HG03521 (cell line): ENCODE measurements around the gene CCDC178.
"Not testable (repeated sequence)": the region's sequence is repeated elsewhere in the genome, so short reads cannot be mapped to it uniquely, and the experiment has no call there.

Experiments
- ATAC-seq: cut with Tn5 transposase; IDR thresholded peaks from one replicate; pipeline ENCODE4 v1.9.1; 2021; ENCODE audit warnings: mild to moderate bottlenecking, moderate library complexity; ENCODE audit not compliant: unreplicated experiment

CCDC178 gene

DNA sequence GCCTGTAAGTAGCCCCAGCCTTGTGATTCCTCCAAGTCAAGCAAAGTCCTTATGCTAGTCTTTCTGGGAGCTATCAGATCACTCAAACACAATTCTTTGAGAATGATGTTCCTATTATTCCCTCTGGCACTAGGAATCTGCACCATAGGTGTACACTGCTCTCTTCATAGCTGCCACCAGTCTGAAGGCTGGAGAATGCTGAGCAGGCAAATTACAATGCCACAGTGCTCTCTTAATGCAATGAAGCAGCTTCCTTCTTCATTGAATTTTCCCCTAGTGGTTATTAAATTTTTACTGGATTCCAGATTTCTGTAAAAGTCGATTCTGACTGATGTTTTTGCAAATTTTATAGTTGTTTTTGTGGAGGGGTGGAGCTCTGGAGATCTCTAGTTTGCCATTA lies 84.8 kb downstream of the CCDC178 start:
- ATAC-seq, result no peak

DNA sequence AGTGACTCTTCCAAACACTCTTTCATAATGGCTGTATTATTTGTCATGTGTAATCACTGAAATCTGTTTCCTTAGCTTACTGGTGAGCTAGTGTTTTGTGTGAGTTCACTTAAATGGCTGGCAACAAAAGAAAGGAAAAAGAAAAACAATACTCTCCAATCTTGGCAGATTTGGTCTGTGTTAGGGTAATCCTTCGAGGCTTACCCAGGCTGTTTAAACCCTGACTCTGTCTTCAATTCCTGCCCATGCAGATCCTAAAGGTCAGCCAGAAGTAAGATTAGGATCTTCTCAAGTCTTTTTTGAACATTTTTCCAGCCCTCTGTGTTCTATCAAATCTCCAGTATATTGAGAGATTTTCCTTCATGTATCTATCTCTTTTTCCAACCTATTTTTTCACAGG lies 85.3 kb downstream of the CCDC178 start:
- no peak for ATAC-seq

DNA sequence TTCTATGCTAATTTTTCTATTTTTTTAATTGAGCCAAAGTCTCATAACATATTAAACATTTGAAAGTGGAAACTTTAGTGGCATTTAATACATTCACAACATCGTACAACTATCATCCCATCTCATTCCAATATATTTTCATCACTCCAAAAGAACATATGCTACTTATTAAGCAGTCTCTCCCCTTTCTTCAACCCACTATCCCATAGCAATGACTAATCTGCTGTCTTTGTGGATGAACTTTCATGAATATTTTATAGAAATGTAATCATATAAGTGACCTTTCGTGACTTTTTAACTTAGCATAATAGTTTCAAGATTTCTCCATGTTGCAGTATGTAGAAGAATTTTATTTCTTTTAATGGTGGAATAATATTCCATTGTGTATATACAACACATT lies 90.3 kb downstream of the CCDC178 start:
- no peak for ATAC-seq

DNA sequence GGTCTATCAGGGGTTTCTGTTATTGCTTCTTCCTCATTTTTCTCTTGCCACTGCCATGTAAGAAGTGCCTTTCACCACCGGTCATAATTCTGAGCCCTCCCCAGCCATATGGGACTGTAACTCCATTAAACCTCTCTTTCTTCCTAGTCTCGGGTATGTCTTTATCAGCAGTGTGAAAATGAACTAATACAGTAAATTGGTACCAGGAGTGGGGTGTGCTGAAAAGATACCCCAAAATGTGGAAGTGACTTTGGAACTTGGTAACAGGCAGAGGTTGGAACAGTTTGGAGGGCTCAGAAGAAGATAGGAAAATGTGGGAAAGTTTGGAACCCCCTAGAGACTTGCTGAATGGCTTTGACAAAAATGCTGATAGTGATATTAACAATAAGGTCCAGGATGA lies 100.8 kb downstream of the CCDC178 start:
- not testable (repeated sequence) for ATAC-seq

DNA sequence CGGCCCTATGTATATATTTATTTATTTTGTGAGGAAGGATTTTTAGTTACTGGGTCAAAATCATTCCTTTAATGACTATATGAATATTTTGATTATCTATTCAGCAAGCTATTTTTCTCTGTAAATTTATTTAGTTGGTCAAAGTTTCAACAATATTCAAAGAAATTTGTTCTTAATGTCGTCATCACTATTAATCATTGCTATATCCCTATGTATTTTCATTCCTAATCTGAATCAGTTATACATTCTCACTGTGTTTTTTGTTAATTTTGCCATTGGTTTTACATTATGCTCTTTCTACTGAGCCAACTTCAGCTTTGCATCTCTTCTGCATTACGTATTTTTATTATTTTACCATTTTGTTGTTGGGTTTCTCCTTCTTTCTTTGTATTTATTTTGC lies 105.7 kb downstream of the CCDC178 start:
- no peak for ATAC-seq

DNA sequence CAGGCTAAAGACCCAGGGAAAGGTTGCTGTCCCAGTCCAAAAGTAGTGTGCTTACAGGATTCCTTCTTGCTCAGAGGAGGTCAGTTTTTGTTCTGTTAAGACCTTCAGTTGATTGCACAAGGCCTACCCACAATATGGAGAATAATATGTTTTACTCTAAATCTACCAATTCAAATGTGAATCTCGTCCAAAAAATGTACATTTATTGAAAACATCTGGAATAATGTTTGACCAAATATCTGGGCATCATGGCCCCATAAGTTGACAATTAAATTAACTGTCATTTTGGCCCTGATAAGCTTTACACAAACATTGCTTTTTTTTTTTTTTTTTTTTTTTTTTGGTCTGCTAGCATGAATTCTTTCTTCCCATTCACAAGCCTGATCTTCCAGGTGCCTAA lies 109.8 kb downstream of the CCDC178 start:
- no peak for ATAC-seq

DNA sequence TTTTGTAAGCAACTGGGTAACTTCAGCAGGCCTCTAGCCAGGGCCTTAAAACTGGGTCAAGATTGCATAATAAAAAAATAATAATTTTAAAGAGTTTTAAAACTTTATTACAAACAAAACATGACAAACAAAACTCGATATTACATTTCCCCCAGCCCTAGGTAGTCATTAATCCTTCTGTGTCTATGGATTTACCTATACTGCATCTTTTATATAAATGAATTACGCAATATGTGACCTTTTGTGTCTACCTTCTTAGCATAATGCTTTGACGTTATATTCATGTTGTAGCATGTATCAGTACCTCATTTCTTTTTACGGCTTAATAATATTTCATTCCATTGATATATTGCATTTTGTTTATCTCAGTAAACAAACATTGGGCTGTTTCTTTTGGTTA lies 113.5 kb downstream of the CCDC178 start:
- no peak for ATAC-seq

DNA sequence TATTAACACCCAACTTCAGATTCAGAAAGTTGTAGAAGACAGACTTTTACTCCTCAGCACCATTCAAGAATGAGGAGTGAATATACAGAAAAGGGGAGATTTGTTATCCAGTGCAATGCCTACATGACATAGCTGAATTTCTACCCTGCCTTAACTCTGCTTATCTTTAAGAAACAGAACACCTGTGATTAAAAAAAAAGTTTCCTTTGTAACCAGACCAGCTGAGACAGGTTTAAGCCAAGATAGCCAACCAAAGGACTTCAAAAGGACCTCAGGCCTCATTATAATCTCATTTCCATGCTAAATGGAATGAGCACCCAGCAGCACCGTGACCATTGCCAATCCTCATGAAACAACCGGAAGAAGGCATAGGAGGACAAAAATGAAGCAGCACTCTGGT lies 122.9 kb downstream of the CCDC178 start:
- ATAC-seq, result no peak

DNA sequence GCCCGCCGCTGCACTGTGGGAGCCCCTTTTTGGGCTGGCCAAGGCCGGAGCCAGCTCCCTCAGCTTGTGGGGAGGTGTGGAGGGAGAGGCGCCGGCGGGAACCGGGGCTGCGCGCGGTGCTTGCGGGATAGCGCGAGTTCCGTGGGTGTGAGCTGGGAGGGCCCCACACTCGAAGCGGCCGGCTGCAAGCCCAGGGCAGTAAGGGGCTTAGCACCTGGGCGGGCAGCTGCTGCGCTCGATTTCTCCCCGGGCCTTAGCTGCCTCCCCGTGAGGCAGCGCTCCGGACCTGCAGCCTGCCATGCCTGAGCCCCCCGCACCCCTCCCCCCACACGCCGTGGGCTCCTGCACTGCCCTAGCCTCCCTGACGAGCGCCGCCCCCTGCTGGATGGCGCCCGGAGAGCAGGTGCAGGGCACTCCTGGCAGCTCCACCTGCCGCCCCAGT lies 124.4 kb downstream of the CCDC178 start:
- no peak for ATAC-seq

DNA sequence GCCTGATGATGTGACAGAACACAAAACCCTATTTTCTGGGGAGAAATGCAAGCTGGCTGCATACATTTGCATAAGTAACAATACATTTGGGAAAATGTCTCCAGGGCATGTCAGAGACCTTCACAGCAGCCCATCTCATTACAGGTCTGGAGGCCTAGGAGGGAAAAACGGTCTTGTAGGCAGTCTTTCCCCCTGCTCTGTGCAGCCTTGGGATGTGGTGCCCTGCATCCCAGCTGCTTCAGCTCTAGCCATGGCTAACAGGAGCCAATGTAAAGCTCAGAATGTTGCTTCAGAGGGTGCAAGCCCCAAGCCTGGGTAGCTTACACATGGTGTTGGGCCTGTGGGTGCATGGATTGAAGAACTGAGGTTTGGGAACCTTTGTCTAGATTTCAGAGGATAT lies 133.0 kb downstream of the CCDC178 start:
- ATAC-seq, result no peak

DNA sequence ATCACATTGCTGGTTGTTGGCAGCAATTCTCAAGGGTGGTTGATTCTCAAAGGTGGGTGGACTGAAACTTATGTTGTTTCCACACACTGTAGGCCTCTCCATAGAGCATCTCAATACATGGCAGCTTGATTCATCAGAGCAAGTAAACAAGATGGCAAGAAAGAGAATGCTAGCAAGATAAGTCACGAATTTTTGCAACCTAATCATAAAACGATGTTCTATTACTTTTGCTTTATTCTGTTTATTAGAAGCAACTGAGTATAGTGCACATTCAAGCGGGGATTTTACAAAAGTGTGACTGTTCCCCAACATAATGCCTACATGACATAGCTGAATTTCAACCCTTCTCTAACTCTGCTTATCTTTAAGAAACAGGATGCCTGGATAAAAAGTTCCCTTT lies 136.2 kb downstream of the CCDC178 start:
- ATAC-seq, result no peak

DNA sequence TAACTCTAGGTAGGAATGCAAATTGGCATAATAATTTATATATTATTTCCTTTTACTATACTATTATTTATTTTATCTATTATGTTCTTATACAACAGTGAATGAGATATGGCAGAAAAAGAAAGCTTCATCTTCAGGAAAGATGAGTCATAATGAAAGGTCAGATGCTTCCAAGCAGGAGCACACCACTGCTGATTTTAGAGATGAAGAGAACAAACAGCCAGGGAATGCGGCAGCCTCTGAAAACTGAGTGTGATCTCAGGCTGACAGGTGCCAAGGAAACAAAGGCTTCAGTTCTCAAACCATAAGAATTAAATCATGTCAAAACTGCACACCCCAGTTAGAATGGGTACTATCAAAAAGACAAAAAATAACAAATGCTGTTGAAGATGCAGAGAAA lies 149.0 kb downstream of the CCDC178 start:
- ATAC-seq, result no peak

DNA sequence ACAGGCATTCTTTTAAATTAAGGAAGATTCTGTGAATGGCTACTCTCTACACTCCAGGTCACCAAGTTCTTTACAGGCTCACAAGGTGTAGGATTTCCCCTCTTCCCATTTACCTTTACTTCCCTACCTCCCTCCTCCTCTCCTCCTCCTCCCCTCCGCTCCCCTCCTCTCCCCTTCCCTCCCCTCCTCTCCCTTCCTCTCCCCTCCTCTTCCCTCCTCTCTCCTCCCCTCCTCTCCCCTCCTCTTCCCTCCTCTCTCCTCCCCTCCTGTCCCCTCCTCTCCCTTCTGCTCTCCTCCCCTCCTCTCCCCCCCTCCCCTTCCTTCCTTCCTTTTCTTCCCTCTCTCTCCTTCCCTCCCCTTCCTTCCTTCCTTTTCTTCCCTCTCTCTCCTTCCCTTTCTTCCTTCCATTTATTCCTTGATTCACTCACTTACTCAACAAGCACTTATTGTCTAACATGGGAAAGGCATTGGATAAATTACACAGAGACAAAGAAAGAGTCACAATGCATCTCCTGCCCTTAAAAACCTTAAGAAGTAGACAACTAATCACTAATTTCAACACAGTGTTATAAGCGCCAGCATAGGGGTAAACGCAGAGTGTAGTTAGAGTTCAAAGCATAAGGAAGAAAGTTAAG lies 152.3 kb downstream of the CCDC178 start:
- ATAC-seq, result no peak

DNA sequence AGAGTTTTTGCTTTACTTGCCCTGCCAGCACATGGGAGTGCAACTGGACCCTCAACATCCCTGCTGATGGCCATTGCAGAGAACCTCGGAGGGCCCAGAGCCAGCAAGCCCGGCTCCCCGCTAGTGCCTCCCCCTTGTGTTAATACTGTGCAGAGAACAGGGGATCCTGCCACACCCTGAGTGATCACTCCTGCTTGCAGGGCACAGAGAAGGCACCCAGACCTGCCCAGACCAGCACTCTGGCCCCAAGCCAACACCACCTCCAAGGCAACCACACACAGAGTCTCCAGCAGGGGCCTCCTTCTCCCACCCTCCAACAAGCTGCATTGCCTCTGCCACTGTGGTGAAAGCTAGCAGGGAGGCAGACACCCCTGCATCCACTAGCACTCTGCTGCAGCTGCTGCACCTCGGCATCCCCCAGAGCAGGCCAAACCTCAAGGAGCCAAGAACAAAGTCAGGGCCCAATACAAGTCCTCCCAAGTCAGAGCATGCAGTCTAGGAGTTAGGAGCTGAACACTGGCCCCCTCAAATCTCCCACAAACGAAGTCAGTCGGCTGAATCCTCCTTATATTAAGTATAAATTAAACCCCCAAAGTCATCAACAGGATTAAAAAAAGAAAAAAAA lies 157.7 kb downstream of the CCDC178 start:
- no peak for ATAC-seq

DNA sequence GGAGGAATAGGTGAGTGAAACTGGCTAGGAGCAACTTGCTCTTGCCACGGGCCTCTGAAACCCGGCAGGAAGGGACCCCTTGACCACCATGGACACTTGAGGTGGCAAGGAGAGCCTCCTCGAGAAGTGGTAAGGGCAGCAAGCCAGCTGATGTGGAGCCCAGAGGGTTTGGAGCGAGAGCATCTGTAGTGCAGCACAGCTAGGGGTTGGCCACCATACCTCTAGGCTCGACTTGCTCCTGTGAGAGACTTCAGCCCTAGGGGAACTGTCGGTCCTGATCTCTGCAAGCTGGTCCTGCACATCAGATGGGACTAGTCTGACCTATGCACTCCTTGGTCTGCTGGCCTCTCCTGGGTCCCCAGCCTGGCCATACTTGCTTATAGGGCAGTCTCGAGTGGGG lies 158.4 kb downstream of the CCDC178 start:
- ATAC-seq, result no peak

DNA sequence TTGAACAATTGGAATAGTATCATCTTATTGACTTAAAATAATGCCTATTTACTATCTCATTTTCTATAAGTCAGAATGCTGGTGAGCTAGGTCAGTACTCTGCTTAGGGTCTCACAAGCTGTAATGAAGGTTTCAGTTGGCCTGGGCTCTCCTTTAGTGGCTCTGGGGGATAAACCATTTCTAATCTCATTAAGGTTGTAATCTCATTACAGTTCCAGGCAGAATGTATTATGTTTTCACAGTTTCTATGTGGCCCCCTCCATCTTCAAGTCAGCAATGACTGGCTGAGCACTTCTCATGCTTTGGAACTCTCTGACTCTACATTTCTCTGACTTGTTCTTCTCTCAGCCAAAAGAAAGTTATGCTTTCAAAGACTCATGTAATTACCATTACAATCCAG lies 163.1 kb downstream of the CCDC178 start:
- no peak for ATAC-seq

DNA sequence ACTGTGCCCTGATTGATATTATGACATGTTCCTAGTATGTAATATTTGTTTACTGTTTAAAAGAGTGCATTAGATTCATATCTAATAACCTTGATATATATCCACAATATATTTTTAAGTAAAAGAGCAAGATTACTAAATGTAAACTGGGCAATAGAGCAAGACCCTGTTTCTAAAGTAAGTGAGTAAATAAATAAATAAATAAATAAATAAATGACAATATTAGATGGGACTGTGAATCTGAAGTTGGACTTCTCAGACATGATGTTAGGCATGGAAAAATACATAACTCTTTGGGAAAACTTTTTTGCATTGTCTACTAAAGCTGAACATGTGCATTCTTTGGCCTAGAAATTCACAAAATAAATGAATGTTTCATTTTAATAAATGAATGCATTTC lies 164.7 kb downstream of the CCDC178 start:
- ATAC-seq, result no peak

DNA sequence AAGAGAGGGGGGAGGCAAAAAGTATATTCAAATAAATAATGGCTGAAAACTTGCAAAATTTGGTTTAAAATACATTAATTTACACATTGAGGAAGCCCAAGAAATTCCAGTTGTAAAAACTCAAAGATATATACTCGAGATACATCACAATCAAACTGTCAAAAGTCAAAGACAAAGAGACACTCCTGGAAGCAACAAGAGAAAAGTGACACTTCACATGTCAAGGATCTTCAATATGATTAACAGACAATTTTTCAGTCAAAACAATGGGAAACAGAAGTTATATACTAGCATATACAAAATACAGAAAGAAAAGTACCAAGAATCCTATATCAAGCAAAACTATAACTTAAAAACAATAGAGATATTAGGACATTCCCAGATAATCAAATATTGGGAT lies 170.2 kb downstream of the CCDC178 start:
- no peak for ATAC-seq

DNA sequence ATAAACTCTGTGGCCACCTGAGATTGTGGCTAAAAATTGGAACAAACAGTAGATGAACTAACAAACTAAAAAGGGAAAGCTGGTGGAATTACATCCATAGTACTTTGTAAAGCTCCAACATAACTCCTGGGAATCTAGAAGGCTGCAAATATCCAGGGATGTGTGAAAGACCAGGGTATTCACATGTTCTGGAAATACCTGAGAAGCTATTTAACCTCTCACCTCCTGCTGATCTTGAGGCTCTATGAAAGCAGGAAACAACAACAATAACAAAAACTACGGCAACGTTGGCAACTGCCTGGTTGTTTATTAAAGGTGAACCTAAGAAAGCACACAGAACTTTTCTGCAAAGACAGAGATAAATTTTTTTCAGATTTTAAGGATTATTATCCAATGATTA lies 171.3 kb downstream of the CCDC178 start:
- no peak for ATAC-seq

DNA sequence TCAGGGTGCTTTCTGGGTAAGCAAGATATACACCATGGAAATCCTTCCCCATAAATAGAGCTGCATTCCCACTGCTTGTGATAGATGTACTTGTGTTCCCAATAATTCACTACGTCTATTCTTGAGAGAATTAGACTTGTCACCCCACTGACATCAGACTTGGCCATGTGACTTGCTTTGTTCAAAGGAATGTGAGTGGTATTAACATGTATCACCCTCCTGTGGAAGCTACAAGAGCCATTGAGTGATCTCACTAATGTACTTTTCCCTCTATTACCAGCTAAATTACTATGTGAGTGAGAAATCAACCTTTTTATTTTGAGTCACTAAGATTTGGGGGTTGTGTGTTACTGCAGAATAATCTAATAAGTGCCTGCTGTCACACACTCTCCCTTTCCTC lies 176.0 kb downstream of the CCDC178 start:
- ATAC-seq, result no peak

DNA sequence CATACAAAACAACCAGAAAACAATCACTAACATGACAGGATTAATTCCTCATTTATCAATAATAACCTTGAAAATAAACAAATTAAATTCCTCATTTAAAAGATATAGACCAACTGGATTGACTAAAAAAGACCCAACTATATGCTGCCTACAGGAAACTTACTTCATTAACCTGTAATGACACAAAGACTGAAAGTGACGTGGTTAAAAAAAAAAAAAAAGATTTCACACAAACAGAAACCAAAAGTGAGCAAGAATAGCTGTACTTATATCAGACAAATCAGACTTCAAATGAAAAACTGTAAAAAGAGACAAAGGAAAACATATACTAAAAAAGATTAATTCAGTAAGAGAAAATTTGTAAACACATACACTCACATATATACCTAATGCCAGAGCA lies 201.2 kb downstream of the CCDC178 start:
- no peak for ATAC-seq

DNA sequence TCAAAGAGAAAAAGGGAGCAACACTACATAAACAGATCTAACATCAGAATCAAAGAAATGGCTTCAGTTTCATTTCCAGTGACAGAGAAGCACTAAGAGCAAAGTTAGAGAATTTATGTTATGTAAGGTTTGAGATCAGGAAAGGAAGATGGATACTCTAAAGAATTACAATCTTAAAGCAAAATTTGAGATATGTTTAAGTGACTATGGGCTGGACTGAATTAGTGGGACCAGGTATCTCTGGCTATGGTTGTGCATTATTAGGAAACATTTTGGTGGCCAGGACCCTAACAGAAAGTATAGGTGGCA lies 208.2 kb downstream of the CCDC178 start:
- ATAC-seq, result no peak
